Hematopoietic multipotent progenitor cell treated with erythropoietin and hydrocortisone succinate and interleukin-3 and kit ligand, for 15 days (in vitro differentiated cells): ENCODE measurements around the gene CILP.

ENCODE experiments used
- DNase-seq: peaks from one replicate; pipeline ENCODE4 v3.0.0-alpha.2; 2015; ENCODE audit warnings: low spot score

Gene CILP

DNA sequence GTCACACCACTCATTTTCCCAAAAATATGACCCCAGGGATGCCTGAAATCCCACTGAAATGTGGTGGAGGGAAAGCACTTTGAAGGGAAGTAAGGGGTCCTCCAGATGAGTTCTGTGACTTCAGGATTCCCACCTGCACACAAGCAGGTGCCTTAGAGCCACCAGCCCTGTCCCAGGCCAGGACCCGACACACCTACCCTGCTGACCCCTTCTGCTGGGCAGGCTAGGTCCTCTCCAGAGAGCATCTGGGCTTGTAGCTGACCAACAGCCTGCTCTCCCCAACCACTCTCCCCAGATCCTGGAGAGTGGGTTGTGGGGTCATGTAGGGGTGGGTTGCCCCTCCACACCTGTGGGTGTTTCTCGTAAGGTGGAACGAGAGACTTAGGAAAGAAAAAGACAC lies 14.9 kb upstream of the CILP start:
- no peak for DNase-seq

DNA sequence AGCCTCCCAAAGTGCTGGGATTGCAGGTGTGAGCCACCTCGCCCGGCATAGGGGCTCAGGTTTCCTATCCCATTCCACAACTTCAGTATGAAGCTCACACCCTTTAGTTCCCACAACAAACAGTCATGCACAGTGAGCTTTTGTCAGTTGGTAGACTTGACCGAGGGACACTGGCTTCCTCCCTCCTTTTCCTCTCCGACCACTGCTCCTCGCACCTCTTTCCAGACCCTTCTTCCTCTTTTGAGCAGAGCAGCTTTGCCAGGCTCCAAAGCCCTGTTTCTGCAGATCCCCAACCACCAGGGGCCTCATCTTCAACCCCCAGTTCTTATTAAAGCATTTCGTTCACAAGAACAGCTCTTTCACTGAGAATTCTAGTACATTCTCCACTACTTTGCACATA lies 12.7 kb upstream of the CILP start:
- DNase-seq, result no peak

DNA sequence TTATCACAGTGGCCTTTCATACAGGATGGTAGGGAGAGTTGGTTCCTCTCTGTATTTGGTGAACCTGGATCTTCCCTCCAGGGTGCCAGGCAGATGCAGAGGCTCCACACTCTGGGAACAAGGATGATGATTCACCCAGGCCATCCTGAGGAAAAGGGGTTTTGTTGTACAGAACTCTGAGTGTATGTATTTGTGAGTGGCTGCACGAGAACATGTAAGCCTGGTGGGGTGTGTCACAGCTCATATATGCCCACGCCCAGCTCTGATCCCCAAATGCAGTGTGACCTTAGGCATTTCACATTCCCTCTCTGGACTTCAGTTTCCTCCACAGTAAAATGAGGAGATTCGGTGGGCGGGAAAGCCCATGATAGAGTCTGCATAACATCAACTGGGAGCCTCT lies 11.6 kb upstream of the CILP start:
- no peak for DNase-seq

DNA sequence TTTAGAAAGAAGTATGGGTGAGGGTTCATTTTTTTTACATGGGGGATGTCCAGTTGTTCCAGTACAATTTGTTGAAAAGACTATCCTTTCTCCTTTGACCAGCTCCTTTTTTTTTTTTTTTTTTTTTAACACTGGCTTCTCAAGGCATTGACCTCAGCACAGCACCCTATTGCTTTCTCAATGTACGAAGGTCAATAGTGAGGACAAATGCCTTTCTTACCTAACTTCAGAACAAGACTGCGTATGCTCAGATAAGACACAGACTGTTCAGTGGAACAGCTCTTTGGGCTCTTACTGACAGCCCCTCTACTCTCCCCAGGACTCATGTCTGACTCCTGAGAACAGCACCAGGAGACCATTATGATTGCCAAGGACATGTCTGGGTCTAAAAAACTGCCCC lies 10.4 kb upstream of the CILP start:
- no peak for DNase-seq

DNA sequence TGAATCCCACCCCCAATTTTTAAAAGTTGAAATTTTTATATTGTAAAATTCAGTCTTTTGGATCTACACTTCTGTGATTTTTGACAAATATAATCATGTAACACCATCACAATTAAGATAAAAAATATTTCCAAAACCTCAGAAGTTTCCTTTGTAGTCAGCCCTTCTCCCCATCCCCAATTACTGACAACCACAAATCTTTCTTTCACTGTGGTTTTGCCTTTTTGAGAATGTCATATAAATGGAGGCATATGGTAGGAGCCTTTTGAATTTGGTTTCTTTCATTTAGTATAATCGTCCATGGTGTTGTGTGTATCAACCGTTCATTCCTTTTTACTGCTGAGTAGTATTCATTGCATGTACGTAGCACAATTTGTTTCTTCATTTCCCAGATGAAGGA lies 7.9 kb upstream of the CILP start:
- DNase-seq, result no peak

DNA sequence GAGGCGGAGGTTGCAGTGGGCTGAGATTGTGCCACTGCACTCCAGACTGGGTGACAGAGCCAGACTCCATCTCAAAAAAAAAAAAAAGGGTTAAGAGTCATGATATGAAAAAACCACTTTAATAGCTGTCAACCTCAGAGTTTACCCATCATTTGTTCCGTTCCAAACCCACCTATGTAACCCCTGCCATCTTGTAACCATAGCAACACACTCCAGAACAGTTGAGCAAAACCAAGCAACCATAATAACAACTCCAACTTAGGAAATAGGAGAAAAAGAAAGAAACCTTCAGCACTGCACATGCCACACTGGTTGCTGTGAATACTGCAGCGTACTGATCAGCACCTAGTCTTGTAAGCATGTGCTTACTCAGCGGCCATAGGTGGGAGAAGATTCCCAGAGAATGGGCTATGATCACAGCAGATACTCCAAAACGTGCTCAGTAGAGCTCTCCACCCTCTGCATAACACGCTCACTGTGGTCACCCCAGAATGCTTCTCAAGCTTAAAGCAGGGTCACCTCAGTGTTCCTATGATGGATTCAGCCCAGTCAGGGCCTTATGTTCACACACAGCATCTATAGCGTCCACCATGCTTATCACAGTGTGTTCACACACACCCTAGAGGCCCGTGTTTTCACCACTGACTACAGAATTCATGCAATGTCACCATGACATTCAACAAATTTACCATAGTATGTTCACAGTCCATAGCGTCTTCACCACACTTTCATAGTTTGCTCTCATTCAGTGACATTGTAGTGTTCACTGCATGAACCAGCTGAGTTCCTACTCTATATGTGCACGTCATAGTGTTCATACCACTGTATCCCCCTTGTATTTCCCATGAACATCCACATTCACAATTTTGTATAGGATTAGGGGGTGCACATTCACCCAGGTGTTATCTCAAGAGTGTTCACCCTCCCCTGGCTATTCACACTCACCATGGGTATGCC lies 6.5 kb upstream of the CILP start:
- peak; percentile 74 for DNase-seq

DNA sequence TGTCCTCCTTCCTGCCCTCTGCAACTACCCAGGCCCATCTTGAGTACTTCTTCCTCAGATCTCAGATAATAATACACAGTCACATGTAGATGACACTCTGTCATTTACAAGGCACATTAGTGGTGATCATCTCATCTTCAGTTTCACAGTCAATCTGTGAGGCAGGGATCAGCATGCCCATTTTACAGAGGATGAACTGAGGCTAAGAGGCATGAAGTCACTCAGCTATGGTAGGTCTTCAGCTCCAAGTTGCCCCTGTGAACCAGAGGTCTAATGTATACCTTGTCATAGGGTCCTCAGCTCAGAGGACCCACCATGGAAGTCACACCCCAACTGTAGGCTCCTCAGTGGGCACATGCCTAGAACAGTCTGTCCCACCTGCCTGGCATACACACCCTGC lies 4.2 kb upstream of the CILP start:
- no peak for DNase-seq

DNA sequence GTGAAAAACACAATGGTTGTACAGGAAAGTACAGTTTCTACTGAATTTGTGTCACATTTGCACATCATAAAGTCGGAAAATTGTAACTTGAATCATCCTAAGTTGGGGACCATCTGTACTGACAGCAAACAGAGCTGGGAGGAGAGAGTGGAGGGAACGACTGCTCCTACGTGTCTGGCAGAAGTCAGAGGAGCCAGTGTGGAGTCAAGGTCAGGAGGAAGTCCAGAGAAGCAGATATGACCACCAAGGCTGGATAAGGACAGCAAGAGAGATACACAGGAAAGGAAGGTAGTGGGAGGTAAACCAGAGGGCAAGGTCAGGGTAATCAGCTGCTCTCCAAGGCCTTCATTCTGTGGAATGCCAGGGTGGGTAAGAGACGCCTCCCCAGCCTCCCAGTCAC lies 2.7 kb upstream of the CILP start:
- DNase-seq, result no peak

DNA sequence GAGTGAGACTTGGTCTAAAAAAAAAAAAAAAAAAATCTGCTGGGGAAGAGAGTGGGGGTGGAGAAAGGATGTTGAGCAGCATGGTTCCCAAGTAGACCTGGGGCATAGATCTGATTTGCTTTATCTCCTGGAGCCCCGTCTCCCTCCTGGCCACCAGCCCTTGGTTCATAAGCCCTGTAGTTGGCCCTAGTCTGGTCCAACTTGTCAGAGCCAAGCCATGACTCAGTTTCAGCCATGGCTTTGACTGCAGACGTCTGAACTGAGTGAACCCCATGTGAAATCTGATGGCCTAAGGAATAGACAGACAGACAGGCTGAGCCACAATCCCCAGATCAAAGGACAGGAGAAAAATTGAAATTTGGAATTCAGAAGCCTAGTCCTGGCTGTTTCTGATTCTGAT lies 2.0 kb upstream of the CILP start:
- no peak for DNase-seq

DNA sequence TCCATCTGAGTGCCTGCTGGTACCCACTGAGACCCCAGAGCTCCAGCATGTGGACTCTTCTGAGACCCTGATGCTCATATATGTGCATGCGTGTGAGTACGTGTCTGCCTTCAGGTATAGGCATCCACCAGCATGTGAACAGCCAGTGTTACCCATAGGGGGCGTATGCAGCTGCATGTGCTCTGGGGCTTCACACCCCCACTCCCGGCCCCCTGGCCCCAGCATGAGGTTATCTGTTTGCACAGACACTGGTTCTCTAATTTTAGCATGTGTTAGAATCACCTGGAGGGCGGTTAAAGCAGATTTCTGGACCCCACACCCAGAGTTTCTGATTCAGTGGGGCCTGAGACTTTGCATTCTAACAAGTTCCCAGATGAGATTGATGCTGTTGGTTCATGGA lies 824 bp upstream of the CILP start:
- DNase-seq, result peak; percentile 41

DNA sequence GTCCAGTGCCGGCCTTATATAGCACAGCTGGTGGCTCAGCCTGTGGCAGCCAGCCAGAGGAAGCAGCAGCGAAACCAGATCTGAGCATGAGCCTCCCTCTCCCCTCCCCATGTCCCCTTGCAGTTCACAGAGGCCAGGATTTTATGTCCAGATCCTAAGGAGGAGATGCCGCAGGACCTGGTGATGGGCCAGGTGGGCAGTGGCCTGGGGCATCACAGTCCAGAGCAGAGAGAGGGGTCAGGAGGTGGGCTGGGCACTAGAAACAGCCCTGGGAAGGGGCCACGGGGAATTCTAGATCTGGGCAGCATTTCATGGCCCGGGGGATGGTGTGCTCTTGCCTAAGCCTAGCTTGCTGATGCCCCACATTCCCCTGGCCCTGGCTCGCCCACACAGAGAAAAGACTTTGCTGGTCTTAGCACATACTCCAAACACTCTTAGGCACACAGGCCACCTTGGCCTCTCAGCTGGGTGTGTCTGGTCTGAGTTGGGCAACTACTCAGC lies 259 bp upstream of the CILP start:
- no peak for DNase-seq

DNA sequence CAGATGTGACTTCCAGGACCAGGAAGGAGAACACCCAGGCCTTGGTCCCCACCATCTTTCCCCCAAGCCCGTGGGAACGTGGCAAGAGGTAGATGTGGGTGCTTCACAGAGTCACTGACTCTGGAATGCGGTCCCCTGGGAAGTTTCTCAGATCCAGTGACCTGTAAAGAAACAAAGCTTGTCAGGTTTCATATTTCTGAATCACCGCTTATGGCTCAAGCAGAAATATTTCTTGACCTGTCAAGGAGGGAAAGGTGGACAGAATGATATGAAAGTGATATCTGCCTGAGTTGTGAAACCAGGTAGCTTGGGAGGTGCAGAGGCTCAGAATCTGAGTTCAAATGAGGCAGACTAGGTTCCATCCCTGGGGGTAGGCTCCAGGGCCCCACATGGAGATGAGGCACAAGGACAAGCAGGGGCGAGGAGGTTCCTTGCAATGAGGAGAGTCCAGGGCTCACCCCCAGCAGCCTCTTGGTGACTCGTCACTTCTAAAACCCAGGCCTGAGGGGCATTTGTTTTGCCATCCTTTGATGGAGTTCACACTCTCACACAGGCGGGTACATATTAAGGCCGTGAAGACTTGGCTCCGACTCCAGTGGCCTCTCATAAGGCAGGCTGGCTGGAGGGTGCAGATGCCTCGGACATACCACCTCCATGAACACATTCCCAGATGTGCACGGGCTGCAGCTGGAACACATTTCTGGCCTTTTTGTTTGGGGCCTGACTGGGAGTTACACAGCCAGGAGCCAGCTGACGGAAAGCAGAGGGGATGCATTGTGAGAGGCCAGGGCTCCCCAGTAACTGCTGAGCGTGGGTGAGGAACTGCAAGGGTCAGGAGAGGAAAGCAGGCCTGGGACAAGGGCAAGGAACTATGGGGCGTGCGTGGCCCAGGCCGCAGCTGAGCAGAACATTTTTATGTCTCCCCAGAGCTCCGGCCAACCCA lies 1.3 kb downstream of the CILP start:
- no peak for DNase-seq

DNA sequence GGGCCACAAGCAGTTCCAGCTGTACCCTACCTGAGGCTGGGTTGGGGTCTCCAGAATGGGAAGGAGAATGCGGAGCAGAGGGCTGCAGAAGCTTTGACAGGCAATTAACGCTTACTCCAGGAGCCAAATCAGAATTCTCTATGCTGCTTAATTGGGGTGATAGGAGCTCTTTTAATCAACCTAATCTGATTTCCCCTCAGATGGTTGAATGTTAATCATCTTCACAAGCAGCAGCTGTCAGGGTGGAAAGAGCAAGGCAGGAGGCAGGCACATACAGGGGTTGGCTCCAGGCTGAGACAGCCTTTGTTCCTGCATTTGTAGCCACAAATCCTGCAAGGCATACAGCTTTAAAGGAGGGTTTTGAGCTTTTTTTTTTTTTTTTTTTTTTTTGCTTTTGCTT lies 2.6 kb downstream of the CILP start:
- DNase-seq, result no peak

DNA sequence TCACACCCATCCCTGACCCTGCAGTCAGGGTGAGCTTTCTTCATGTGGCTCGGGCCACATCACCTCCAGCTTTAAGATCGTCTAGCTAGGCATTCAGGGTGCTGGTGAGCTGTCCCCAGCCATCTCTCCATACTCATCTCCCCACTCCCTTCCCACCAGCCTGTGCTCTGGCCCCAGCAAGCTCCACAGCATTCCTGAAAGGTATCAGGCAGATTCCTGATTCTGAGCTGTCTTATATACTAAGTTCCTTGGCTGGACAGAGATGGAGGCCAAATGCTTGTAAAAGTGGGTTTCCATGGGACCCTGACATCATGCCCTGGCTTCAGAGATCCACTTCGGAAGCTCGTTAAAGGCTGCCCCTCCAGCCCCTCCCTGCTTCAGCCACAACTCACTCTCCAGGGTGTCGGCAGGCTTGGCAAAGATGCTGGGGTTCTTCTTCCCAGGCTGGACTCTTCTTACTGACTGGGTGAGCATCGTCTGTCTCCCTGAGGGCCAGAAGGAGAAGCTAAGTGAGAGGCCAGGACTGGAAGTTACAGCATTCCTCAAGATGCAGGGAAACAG lies 3.9 kb downstream of the CILP start:
- no peak for DNase-seq

DNA sequence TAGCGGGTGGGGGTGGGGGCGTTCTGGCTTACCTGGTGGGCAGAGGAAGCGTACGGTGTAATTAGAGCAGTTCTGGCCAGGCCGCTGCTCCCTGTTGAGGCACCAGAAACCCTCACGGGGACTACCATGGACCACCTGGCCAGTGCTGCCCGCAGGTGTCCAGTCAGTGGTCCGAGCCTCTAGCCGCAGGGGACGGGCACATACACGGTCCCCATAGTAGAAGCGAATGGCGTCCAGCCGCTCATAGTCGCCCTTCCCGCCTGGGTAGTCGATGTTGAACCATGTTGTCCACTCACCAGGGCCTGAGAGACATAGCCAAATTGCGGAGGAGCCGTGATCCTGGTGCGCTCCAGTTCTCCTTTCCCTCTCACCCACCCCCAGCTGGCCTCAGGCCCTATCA lies 4.5 kb downstream of the CILP start:
- no peak for DNase-seq

DNA sequence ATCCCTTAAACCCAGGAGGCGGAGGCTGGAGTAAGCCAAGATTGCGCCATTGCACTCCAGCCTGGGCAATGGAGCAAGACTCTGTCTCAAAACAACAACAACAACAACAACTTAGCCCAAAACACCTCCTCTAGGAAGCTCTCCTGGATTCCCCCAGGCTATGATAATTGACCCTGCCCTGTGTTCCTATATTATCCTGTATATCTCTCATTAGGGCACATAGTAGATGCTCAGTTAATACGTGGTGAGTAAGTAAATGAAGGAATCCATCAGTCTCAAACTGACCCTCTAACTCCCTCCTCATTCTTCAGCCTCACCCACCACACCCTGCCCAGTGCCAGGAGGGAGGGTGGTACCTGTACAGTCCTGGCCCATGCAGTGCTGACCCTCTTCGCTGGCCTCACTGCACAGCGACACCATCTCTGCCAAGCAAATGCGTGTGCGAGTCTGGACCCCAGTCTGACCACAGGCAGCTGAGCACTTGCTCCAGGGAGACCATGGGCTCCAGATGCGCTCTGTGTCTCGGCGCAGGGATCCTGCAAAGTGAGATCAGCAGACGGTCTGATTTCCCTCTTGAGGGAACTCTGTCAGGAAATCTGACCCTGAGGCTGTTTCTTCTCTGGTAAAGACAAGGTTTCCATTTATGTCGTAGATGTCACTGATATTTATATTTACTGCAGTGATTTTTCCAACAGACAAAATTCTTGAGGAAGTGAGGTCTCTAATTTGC lies 6.2 kb downstream of the CILP start:
- no peak for DNase-seq

DNA sequence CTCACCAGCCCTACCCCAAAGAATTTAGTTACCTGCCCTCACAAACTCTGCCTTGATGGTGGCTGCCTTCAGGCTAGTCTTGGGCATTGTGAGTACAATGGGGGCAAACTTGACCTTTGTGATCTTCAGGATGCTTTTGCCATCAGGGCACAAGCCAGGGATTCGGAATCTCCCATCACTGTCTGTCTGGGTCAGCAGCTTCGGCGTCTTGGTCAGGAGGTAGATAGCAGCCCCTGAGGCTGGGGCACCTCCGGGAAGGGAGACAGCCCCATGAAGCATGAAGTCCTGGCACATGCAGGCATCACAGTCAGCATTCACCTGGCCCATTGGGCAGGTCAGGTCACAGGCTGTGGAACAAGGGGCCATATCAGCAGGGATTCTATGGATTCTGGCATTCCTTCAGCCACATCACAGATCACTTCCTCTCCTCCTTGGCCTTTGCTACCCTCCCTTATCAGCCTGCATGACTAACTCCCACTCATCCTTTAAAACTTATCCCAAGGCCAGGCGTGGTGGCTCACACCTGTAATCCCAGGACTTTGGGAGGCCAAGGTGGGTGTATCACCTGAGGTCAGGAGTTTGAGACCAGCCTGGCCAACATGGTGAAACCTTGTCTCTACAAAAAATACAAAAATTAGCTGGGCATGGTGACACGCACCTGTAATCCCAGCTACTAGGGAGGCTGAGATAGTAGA lies 6.9 kb downstream of the CILP start:
- no peak for DNase-seq

DNA sequence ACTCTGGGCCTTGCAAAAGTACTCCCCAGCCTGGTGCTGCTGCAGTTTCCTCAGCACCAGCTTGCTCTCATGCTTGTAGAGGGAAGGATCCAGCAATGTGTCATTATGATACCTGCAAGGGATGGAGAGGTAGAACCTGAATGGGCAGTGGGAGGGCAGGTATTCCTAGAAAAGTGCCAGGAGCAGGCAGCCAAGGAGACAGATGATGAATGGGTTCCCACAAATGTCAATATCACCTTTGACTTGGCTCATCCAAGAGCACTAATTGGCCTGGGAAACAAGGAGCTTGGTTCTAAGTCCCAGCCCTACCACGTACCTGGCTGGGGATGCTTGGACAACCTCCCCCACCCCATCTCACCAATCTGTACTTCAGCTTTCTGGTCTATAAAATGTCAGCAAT lies 9.4 kb downstream of the CILP start:
- DNase-seq, result no peak

DNA sequence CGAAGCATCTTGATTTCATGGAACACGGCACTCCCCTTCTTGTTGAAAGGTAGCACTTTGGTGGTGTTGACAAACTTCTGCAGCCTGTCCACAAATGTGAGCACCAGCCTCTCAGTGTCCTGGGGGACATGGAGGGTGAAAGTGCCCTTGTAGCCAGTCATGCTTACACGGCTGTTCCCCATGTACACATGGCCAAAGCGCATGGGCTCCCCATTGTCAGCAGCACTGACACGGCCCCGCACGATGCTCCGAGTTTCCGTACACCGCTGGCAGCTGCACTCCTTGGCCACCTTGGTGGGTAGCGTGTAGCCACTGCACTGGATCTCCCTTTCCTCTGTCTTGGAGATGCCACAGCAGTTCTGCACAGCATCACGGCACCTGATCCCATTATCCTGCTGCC lies 12.7 kb downstream of the CILP start:
- DNase-seq, result no peak

DNA sequence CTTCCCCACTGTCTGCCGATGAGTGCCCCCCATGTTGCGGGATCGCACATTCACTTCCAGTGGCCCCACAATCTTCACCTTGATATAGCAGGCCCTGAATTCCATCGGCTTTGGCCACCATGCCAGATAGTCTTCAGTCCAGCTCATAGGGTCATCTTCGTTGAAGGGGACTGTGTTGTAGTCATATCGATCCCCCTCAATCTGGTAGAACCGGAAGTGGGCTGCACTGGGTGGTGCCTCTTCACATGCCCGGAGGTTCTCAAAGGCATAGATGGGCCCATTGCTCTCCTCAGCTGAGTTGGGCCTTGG lies 14.0 kb downstream of the CILP start:
- DNase-seq, result no peak

DNA sequence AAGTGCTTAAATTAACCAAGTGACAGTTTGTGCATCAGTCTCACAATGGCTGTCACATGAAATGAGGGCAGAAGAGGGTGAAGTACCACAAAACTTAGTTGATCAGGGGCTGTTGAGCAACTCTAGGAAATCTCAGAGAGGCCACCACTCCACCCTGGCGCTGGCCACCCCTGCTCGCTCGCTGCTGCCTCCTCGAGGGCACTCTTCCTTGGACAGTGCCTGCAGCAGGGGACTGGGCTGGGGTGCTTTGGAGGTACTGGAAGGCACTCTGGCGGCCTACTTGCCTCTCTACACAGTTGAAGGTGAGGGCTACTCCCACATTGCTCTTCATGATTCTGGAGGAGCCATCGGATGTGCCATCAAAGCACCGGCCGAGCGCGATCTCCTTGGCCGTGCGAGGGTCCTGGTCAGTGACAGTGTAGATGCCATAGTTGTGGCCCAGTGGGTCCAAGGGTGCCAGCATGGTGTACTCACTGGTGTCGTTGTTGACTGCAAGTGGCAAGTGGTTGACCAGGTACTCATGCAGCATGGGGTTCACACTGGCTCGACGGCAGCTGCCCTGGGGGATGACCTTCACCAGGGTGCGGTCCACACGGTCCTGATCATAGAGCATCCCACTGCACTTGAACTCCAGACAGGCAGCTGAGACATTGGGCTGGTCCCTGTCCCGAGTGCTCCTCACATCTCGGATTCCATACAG lies 14.5 kb downstream of the CILP start:
- no peak for DNase-seq
